C4-2B (cell line): ENCODE data around the gene TAGAP.

Source experiments
- CTCF ChIP-seq: fragments of 450-650 bp; conservative IDR thresholded peaks from 2 replicates; pipeline ENCODE4 v1.5.1; 2017; ENCODE audit warnings: mild to moderate bottlenecking
- ZFX ChIP-seq: fragments of 450-650 bp; IDR thresholded peaks from 2 replicates; pipeline ENCODE4 v1.6.1; 2017

DNA sequence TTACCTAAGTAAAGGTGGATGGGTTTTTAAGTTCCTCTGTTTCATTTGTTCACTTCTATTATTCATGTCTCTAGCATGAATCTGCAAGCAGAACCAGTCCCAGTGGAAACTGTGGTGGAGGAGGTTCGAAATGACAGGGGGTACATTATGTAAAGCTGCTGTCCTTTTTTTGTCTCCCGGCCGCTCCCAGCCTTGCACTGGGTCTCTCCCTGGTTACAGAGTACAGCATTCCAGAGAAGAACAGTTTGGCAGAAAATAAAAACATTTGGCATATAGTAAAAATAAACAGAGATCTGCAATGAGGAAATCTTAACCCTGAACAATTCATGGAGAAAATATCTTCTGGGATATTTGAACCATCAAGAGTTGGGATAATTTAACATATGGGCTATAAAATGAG, 34.6 kb upstream of the TAGAP start:
- TF ChIP-seq CTCF (no peak), ZFX (no peak)
